Fibroblast of lung (primary cell): ENCODE results near the gene WIPI1.

Source experiments
- EZH2 ChIP-seq: IDR thresholded peaks from 2 replicates; pipeline ENCODE4 v1.5.1; 2012; ENCODE audit warnings: low read length, control low read depth, mild to moderate bottlenecking; ENCODE audit errors: missing control alignments
- TF ChIP-seq, protein P1 (sequence below), 2 donors: IDR thresholded peaks in 1 of 2; conservative IDR thresholded peaks in 1 of 2; 1 replicate in 1 of 2; 2 replicates in 1 of 2; pipeline ENCODE4 v1.5.1; 2011 to 2012; ENCODE audit warnings: low read length in 2 of 2, control low read depth in 1 of 2, inconsistent platforms in 1 of 2, low read depth in 1 of 2, mild to moderate bottlenecking in 1 of 2

- TF ChIP-seq, protein P1, sequence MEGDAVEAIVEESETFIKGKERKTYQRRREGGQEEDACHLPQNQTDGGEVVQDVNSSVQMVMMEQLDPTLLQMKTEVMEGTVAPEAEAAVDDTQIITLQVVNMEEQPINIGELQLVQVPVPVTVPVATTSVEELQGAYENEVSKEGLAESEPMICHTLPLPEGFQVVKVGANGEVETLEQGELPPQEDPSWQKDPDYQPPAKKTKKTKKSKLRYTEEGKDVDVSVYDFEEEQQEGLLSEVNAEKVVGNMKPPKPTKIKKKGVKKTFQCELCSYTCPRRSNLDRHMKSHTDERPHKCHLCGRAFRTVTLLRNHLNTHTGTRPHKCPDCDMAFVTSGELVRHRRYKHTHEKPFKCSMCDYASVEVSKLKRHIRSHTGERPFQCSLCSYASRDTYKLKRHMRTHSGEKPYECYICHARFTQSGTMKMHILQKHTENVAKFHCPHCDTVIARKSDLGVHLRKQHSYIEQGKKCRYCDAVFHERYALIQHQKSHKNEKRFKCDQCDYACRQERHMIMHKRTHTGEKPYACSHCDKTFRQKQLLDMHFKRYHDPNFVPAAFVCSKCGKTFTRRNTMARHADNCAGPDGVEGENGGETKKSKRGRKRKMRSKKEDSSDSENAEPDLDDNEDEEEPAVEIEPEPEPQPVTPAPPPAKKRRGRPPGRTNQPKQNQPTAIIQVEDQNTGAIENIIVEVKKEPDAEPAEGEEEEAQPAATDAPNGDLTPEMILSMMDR (conservative IDR thresholded peaks at IDR 0.05 in 1 of 2, IDR thresholded peaks at IDR 0.05 in 1 of 2; ENCODE audit: low read depth in 1 of 2, low read length in 2 of 2): no peak
- TF ChIP-seq EZH2: no peak
Measured at GRCh38 chr17:68461589-68461988, 4.3 kb upstream of the WIPI1 start.
